Measurements from ENCODE around the gene USP21.
A peak's percentile ranks its signal among the peaks of the same experiment; 100 is the strongest.

USP21 gene

DNA sequence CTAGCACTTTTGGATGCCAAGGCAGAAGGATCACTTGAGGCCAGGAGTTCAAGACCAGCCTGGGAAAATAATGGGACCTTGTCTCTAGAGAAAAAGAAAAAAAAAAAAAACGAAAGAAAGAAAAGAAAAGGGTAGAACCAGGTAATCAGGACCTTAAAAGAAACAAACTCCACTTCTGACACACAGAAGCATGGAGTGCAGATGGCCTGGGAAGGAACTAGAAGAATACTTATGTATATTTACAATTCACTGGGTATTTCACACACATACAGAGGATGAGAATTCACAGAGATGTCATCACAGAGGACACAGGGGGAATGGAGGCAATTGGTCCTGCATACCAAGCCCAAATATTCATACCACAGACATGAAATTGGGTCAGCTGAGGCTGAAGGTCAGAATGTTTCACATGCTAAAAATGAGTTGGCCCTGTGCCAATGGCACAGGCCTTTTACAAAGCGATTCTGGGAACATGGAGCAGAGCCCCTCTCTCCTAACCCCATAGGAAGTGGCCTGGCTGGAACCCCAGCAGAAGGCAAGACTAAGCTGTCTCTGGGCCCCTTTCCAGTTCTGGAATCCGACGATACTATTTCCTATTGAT, 13.6 kb downstream of the USP21 start:
- no peak for DNase-seq

DNA sequence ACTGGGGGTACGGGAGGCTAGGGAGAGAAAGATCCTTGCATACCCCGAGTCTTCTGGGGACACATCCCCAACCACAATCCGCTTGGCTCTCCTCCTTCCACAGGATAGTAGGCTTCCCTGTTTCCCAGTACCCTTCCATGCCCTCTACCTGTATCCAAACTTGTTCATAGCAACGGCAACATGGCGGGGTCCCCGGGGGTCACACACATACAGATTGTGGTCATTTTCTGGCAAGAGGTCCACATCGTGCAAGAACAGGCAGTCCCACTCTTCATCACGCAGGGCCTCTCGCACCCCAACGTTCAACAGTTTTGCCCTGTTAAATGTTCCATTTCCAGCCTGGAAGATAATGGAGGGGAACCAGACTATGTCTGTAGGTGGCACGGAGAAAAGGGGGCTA, 14.4 kb downstream of the USP21 start:
- DNase-seq, result no peak

DNA sequence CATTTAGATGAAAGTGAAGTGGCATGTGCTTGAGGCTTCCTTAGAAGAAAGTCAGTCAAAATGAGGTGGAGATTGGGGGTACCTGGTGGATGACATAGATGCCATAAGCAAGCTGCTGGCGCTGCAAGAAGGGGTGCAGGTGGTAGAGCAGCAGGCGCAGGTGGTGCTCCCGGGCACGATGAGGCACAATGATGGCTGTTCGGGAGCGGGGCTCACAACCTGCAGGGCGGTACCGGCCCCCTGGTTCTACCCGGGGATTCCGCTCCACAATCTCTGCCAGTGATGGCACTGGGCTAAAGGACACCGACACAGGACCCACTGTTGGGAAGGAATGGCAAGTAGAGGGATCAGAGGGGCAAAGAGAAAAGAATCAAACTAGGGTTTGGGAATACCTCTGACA, 15.6 kb downstream of the USP21 start:
- no peak for DNase-seq

DNA sequence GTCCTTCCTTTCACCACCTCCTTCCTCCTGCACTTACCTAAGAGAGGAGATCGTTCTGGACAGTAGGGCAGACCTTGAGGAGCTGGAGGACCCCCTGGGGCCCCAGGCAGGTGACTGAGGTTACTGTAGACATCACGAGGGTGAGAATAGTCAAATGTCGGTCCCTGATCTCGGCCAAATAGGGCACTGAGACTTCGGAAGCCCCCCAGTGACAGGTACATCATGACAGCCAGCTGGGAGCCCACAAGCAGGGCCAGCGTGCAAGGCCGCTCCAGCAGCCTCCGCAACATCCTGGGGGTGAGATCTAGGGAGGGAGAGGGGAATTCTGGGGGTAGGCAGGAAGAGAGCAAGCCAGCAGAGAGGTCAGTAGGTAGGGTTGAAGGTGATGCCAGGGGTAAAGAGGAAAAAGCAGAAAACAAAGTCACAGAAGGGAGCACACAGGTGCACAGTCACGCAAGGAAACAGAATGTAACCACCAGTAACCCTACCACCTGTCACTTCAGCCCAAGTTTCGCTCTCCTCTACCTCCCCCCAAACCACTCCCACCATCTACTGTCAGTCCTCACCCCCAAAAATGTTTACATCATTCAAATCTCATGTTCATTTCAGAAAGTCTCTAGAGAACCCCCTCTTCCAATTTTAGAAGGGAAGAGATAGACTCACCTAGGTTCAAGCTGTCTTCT, 16.6 kb downstream of the USP21 start:
- DNase-seq, result no peak

DNA sequence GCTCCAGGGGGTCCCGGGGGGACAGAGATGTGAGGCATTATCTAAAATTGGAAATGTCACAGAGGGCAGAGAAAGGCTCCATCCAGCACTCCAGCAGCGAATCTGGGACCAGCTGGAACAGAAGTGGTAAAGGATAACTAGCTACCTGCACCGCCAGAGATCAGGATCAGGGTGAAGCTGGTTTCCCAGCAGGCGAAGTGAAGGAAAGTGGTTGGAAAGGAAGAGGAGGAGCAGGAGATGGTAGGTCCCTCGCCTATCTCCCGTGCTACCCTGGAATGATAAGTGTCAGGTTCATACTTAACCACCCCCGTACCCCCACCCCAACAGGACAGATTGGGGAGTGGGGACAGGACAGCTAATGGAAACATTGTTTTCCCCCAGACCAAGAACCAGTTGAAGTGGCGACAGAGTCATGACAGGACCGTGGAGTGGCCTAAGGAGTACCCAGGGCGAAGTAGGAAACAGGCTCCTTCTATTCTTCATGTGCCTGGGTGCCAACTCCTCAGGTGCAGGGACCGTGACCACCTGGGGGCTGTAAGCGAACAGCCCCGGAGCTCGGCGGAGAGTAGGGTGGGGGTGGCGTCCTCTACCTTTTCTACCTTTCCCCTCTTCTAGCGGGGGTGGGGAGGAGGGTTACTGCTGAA, 17.3 kb downstream of the USP21 start:
- DNase-seq, result no peak

DNA sequence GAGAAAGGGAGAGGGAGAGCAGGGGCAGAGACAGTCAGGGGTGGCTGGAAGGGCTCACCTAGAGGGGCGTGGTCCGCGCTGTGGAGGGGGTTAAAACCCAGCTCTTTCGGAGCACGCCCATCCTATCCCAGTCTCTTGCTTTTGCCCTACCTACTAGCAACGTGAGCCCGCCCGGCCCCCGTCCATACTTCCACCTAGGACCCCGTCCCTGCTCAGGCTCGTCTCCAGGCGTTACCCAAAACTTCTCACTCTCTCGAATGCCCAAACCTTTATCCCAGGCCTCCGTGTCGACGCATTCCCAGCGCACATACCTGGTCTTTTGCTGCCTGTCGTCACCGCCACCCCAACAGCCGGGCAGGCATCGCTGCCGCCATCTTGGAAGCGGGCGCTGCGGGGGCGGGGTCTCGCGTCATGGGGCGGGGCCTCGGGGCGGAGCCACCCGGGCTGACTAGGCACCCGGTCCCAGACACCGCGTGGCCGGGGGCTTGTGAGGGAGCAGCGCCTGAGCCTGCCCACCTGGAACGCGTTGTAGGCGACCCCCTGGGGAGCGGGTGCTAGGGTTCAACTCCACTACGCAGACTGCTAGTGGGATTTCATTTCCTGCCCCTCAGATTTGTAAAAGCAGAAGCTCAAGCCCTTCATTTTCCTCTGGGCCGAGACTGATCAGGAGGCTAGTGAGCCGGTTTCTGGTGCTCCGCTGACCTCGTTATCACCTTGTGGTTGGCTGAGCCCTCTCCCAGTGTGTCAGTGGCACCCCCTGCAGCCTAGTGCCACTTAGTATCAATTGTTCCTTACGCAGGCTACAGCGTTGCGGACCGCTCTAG, 18.0 kb downstream of the USP21 start, which contains the start of gene B4GALT3:
TSS of gene B4GALT3 (minus strand) at position 396 of the 824 bp plus-strand sequence. CDS start 1,447 bp downstream, outside the sequence.
- DNase-seq, result peak; percentile 99

DNA sequence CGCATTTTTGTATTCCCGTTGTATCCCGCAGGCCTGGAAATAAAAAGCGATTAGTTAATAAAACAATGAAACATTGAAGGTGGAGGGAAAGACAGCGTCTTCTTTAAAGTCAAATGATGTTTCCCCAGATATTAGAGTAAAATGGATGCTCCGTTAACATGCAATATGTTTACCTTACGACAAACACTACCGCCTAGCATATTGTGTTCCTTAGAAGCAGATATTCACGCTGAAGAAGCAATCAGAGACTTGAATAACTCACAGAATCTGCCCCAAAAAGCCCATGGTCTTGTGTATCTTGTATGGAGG, 18.6 kb downstream of the USP21 start:
- DNase-seq, result no peak

DNA sequence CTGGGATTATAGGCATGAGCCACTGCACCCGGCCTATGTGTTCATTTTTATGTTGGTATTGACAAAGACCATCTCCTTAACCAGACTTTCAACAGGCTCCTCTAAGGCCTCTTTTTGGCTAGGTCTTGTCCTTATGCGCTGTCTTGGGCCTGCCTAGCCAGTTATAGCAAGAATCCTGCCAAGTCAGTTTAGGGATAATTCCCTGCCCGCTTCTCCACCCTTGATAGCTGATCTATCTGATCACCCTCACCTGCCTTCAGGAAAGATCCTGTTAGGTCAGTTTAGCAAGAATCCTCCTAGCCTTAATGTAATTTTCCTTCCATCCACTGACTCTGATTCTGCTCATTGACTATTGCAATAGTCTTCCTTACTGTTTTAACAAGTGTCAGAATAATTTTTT, 20.4 kb downstream of the USP21 start:
- no peak for DNase-seq

DNA sequence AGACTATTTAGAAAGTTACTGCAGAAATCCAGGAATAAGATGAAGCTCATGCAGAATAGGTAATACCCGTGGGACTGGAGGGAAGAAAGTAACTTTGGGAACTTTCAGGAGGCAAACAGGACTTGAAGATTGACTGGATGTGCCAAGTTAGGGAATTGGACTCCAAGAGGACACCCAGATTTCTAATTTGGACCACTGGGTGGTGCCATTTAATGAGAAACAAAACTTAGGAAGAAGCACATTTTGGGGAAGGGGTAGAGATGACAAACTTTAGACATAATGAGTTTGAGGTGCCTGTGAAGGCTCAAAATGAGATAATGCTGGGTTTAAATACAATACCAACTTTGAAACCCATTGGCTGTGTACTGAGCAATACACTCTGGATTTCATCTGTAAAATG, 21.3 kb downstream of the USP21 start:
- no peak for DNase-seq

DNA sequence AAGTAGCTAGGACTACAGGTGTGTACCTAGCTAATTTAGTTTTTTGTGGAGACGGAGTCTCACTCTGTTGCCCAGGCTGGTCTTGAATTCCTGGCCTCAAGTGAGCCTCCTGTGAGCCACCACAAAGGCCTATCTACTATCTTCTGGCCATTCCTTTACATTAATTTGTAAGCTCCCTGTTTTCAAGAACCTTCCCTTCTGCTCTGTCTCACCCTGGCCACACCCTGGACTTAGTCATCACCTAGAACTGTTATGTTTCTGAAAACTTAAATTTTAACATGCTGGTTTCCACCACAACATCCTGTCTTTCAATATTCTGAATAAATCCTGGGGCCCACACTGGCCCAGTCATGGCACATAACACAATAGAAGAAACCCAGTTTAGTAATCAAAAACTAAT, 22.9 kb downstream of the USP21 start:
- peak in 1 of 2 donors; percentile 36 for DNase-seq

DNA sequence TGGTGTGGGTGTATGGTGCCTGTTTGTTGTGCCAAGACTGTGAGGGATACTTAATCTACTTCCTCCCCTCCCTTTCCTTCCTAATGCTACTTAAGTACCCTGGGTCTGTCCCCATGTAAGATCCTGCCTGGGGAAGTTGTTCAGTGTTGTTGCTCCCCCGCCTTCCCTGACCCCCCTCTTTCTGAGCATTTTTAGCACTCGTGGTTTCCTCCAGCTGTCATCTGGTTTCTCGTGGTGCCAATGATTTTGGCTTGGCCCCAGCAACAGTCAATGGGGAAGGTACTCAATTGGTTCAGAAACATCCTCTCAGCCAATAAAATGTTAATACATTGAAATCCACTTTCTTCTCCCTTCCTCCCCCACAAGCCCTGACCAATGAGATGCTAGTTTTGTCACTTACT, 26.0 kb downstream of the USP21 start:
- DNase-seq, result peak in 1 of 2 donors; percentile 51

DNA sequence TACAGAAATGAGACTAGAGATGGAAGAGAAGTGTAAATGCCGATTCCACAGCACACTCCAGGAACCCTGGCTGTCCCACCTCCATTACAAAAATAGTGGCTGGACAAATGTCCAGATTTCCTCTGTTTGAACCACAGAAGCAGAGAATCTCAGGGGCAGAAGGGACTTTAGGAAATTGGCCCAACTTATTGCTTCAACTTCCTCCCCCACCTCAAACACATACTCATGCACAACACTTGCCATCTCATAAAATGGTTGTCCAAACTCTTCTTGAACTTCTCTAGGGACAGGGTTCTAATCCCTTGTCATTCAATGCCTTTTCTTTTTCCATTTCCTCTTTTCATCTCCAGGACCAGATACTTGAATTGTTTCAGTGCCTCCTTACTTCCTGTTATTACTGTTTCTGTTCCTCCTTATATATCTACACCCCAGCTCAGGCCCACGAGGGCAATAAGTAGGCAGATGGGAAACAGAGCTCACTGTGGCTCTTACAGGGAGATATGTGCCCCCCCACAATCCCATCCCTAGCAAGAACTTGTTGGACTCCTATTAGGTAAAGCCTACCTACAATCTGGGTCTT, 26.5 kb downstream of the USP21 start:
- no peak for DNase-seq

DNA sequence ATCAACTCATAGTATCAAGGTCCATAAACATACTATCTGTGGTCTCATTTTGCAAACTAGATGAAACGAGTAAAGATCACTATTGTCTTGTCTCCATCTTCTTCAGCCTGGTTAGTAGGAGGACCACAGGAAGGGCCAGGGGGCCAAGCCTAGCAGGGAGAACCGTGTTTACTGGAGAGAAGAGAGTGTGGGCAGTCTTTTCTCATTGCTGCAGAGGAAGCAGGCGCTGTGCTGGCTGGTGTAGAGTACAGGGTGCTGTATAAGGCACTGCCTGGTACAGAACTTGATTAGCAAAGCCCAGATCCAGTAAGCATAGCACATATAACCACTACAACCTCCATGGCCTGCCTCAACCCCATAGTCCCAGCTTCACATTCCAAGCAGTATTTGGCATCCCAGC, 28.0 kb downstream of the USP21 start:
- DNase-seq, result no peak

DNA sequence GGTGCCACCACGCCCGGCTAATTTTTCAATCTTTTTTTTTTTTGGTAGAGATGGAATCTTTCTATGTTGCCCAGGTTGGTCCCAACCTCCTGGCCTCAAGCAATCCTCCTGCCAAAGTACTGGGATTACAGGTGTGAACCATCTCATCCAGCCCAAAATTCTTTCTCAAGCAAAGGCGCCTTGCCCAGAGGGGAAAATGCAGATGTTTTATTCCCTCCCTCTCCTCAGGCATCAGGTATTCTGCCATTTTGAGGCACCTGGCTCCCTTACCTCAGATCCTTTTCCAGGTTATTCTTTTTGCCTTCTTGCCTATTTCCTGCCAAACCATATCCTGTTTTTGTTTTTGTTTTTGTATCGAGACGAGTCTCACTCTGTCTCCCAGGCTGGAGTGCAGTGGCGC, 29.1 kb downstream of the USP21 start:
- DNase-seq, result no peak

DNA sequence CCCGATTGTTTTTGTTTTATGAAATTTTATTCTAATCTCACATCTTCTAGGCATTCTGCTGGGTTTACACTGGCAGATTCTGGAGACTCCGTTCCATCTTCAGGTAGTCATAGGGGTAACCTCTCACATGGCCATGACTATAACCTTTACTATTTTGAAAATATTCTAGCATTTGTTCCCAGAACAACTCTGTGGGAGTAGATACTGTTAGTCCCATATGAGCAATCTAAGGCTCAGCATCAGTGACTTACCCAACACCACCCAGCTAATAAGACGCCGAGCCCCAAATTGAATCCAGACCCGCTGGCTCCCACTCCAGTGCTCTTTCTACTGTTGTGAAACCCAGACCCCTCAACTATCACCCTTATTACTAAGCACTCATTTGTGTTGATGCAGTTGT, 29.7 kb downstream of the USP21 start:
- no peak for DNase-seq

DNA sequence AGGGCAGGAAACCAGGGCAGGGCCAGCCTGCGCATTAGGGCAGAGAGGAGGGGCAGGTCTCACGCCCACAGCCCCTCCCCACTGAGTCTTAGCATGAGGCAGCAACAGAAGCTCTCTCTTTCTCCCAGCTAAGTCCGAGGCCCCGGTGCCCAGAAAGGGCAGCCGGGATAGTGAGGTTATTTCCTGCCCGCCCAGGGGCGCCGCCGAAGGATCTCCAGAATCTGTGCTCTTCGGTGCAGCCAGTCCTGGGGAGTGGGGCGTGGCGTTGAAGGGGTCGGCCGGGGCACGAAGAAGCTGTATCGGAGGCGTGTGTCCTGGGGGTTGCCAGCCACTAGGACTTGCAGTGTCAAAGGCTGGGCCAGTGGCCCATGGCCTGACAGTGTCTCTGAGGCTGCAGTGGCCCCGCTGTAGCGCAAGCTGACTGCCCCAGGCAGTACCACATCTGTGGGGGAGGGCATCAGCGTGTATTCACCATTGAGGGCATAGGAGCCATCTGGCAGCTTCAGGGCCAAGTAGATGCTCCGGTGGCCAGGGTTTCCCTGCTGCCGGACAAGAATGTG, 31.7 kb downstream of the USP21 start:
- no peak for DNase-seq

DNA sequence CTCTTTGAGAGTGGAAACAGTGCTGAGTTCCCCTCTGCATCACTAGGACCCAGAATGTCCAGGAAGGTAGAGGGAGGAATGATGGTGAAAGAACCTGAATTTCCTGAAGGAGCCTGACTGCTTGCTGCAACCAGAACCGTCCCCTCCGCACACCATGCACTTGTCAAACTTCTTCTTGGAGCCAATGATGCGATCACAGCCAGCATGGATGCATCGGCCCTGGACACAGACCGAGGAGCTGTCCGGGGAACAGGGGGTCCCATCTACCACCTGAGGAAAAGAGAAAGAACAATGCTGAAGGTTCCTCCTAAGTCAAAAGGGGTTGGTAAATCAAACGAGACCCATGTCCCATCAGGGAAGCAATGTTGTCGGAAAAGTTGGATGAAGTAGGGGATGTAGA, 32.7 kb downstream of the USP21 start:
- no peak for DNase-seq

DNA sequence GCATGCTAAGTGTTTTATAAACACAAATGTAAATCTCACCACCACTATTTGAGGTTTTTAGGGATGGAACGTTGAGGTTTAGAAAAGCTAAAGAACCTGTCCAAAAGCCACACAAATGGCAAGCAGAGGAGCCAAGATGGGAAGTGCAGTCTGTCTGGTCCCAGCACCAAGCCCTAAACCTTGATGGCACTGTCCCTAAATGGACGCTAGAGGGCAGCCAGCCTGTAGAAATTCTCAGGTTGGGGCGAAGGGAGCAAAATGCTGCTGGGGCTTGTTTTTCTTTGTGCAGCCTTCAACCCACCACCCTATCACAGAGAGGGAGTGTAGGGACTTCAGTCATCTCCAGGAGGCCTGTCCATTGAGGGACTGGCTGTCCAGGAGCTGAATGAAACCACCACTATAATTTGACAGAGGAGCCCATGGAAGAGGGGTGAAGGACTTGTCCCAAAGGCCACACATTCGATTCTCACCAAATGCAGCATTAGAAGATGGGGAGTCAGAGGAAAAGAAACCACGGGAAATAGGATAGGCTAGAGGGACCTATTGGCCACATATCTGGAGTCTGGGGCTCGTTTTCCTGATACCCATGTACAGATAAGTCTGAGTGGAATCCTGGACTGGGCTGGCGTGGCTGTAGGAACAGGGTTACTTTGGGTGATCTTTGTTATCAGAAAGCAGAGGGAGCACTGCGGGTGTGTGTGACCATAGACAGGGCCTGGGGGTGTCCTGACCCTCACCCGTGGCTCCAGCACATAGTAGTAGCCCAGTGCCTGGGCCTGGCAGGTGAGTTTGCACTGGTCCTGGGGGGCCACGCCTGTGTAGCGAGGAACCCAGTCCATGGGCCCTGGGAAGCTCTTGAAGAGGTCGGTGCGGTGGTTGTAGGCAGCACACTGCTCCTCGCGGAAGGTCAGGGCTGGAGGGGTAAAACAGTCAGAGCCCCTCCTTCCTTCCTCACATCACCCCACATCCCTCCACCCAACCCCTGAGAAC, 33.5 kb downstream of the USP21 start:
- DNase-seq, result peak; percentile 61 to 62

DNA sequence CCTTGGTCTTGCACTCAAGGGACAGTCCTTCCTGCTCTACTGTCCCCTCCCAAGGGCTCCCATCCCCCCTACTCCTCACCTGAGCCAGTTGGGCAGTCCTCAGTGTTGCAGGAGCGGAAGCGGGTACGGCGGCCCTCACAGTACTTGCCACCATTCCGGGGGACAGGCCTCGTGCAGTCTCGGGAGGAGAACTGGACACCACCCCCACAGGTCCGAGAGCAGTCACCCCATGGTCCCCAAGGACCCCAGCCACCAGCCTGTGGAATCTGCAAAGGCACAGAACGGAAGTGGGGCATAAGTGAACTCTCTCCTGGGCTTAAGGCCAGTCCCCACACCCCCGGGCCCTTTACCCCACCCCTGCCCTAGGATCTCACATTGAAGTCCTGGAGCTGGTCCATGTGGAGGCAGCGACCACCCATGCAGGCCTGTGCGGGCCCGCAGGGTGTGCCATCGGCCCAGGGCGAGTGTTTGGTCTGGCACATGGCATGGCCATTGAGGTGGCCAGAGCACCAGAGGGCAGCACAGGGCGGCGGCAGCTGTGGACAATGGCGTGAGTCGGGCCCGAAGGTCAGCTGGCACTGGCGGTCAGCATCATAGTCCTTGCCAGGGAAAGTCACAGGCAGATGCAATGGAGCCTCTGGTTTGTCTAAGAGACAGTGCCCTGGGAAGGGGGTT, 34.4 kb downstream of the USP21 start:
- no peak for DNase-seq

DNA sequence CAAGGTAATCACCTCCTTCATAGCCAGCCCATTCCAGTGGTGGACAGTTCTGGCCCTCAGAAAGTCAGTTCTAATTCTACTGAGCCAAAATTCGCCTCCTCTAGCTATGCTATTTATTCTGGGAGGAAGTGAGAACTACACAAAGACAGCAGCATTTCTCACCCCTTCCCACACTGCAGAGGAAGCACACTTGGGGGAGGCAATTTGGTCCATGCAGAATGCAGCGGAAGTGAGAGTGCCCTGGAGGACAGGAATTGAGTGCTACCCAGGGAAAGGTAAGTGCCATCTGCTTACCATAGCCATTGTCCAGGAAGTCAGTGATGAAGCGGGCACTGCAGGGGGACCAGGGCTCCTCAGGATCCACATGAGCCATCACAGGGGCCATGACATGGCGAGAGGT, 35.9 kb downstream of the USP21 start:
- DNase-seq, result no peak

DNA sequence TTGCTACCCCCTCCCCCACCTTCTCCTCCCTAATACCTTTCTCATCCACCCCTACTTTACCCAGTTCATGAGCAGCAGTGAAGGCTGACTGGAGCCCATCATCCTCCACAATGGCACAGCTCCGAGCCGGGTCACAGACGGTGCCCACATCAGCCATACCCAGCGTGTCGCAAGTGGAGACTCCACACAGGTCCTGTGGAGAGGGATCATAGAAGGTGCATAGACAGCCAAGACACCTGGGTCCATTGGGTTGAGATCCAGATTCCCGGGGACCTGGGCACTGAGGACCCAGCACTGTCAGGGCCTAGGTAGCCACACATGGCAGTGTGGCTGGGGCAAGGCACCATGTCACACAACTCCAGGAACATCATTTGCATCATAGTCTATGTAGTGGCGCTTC, 36.8 kb downstream of the USP21 start:
- DNase-seq, result no peak

Measured in stimulated activated CD4-positive, alpha-beta T cell treated with anti-CD3 and anti-CD28 coated beads, Interleukin-2, amount 100 ng/mL, for 48 hours (primary cell).